ENCODE measurements around the gene ARL6IP5.

DNA sequence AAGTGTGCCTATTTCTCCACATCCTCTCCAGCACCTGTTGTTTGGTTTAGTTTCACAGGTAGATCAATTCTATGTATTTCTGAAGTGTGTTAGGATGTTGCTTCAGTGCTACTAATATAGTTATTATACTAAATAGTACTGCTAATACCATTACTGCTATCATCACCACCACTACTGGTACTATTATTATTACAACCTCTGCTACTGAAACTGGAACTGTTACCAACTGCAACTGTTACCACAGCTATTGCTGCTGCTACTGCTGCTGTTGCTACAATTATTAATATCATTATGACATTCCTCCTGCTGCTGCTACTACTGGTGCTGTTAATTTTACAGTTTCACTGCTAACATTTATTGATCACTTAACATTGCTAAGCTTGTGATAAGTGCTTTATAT, 46.0 kb downstream of the ARL6IP5 start:
- TF ChIP-seq, protein P1, sequence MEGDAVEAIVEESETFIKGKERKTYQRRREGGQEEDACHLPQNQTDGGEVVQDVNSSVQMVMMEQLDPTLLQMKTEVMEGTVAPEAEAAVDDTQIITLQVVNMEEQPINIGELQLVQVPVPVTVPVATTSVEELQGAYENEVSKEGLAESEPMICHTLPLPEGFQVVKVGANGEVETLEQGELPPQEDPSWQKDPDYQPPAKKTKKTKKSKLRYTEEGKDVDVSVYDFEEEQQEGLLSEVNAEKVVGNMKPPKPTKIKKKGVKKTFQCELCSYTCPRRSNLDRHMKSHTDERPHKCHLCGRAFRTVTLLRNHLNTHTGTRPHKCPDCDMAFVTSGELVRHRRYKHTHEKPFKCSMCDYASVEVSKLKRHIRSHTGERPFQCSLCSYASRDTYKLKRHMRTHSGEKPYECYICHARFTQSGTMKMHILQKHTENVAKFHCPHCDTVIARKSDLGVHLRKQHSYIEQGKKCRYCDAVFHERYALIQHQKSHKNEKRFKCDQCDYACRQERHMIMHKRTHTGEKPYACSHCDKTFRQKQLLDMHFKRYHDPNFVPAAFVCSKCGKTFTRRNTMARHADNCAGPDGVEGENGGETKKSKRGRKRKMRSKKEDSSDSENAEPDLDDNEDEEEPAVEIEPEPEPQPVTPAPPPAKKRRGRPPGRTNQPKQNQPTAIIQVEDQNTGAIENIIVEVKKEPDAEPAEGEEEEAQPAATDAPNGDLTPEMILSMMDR (IDR thresholded peaks at IDR 0.05; ENCODE audit: low read depth, low read length, missing input control): no peak
- no peak for TF ChIP-seq FOXA1 (IDR thresholded peaks at IDR 0.05)
- TF ChIP-seq GABPA (IDR thresholded peaks at IDR 0.05 in 1 of 2, conservative IDR thresholded peaks at IDR 0.05 in 1 of 2): no peak
- no peak for TF ChIP-seq RXRA (IDR thresholded peaks at IDR 0.05)
